T-helper 17 cell (primary cell): ENCODE measurements around the gene LARP1B. TPM values are rescaled to one million over a fixed set of nuclear protein-coding genes. Genes with fewer than 3 reads are reported as not detected.
"Not testable (repeated sequence)": the region's sequence is repeated elsewhere in the genome, so short reads cannot be mapped to it uniquely, and the experiment has no call there.

Experiments
- ATAC-seq: fragments of 150-1000 bp; cut with Tn5 transposase; 2 replicates; pipeline ENCODE4 v1.10.0; 2021; ENCODE audit warnings: mild to moderate bottlenecking, moderate library complexity
- DNase-seq, 3 donors: peaks; one replicate each; pipeline versions ENCODE4 v3.0.0 to v3.0.0-alpha.2; 2020 to 2021
- H3K9me3 ChIP-seq: one replicate; pipeline ENCODE4 v1.7.0; 2013; ENCODE audit warnings: low read length, mild to moderate bottlenecking; ENCODE audit not compliant: control insufficient read depth, poor library complexity, severe bottlenecking
- H3K27ac Mint-ChIP-seq: one replicate; pipeline ENCODE4 v1.8.0; 2022; ENCODE audit warnings: mild to moderate bottlenecking, moderate library complexity, mixed read lengths
- H3K27me3 Mint-ChIP-seq: one replicate; pipeline ENCODE4 v1.8.0; 2022; ENCODE audit warnings: mixed read lengths
- H3K36me3 Mint-ChIP-seq: one replicate; pipeline ENCODE4 v1.8.0; 2022; ENCODE audit warnings: low read depth, mixed read lengths
- H3K4me1 Mint-ChIP-seq: one replicate; pipeline ENCODE4 v1.8.0; 2022; ENCODE audit warnings: mild to moderate bottlenecking, mixed read lengths
- H3K4me3 Mint-ChIP-seq: one replicate; pipeline ENCODE4 v1.8.0; 2022; ENCODE audit warnings: mild to moderate bottlenecking, moderate library complexity, mixed read lengths
- total RNA-seq, 4 donors: library from RNA in 2 of 4; stranded (reverse) in 2 of 4; gene quantifications; one replicate each; pipeline ENCODE4 v1.2.3 and lab custom pipeline; 2022 to 2026

Gene LARP1B
- total RNA-seq, 2 donors from 2014 or later: 11.1 to 13.4 TPM

DNA sequence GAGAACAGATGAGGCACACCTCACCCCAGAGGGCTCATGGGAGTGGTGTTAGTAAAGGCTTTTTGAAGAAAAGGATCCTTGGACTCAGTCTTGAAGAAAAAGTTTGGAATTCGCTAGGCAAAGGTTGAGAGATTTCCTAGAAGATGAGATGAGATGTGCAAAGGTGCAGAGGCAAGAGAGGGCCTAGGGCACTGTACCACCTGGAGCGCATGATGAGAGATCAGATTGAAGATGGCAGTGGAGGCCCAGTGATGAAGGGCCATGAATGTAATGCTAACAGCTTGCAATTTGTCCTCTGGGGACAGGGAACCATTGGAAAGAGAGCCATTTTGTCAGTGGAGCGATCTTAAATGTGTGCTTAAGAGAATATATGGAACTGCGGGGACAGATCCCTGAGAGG is 181.5 kb downstream of the LARP1B start:
- no peak overlapping the region for H3K27ac Mint-ChIP-seq
- no peak for ATAC-seq
- H3K27me3 Mint-ChIP-seq: peaks cover 42% of the 10 kb centered on the region
- H3K36me3 Mint-ChIP-seq: peaks cover 2% of the 10 kb centered on the region
- H3K4me3 Mint-ChIP-seq: no peak overlapping the region
- no peak for DNase-seq
- no peaks in the 10 kb centered on the region for H3K4me1 Mint-ChIP-seq
- H3K9me3 ChIP-seq: no peaks in the 10 kb centered on the region

DNA sequence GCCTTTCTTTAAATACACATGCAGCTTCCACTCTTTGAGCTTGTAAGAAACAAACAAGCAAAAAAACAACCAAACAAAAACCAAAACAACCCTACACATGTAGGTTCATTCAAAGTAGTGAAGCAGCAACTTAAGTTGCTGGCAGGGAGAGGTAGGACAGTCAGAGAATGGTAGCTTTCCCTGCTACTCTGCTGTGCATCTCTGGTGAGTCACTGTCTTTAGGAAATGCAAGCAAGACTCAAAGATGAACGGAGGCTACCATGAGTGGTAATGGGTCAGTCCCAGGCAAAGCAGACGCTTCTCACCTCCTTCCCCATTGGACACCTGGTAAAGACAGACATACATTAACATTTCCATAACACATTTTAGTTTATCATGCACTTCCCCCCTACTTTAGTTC is 183.3 kb downstream of the LARP1B start:
- ATAC-seq (no peak), DNase-seq (no peak)
- H3K27ac Mint-ChIP-seq: no peak overlapping the region
- peaks cover 2% of the 10 kb centered on the region for H3K36me3 Mint-ChIP-seq
- no peaks in the 10 kb centered on the region for H3K9me3 ChIP-seq
- no peaks in the 10 kb centered on the region for H3K4me1 Mint-ChIP-seq
- peaks cover 31% of the 10 kb centered on the region for H3K27me3 Mint-ChIP-seq
- no peak overlapping the region for H3K4me3 Mint-ChIP-seq

DNA sequence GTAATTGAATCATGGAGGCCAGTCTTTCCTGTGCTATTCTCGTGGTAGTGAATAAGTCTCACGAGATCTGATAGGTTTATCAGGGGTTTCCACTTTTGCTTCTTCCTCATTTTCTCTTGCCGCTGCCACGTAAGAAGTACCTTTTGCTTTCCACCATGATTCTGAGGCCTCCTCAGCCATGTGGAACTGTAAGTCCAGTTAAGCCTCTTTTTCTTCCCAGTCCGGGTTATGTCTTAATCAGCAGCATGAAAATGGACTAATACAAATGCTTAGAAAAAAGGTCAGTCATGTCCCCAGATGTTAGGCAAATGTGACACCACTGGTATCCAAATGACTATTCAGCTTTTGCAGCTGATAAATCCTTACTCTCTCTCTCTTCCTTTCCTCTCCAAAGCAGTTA is 184.3 kb downstream of the LARP1B start:
- H3K4me3 Mint-ChIP-seq, ATAC-seq, H3K9me3 ChIP-seq, H3K27ac Mint-ChIP-seq, H3K36me3 Mint-ChIP-seq, DNase-seq, H3K4me1 Mint-ChIP-seq: not testable (repeated sequence)
- H3K27me3 Mint-ChIP-seq: peaks cover 22% of the 10 kb centered on the region

DNA sequence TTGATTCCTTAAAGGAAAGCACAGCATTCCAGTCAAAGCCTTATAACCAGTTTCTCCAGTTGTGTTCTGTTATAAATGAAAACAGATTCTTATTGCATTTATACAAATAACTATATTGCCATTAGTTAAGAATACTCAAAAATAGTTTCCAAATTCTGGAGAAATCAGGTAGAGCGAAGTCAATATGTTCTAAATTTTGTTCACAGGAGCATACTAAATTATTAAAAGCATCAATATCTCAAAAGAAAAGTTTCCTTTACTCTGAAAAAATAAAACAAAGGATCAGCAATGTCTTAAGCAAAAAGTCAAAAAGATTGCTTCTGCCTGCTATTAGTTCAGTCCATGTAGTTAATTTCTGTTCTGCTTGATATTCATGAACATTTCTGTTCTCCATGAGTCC is 186.8 kb downstream of the LARP1B start:
- H3K9me3 ChIP-seq: peaks cover 3% of the 10 kb centered on the region
- H3K4me3 Mint-ChIP-seq: no peak overlapping the region
- H3K27ac Mint-ChIP-seq: no peak overlapping the region
- peaks cover 19% of the 10 kb centered on the region for H3K27me3 Mint-ChIP-seq
- H3K36me3 Mint-ChIP-seq: no peaks in the 10 kb centered on the region
- H3K4me1 Mint-ChIP-seq: no peaks in the 10 kb centered on the region
- no peak for DNase-seq
- ATAC-seq: no peak

DNA sequence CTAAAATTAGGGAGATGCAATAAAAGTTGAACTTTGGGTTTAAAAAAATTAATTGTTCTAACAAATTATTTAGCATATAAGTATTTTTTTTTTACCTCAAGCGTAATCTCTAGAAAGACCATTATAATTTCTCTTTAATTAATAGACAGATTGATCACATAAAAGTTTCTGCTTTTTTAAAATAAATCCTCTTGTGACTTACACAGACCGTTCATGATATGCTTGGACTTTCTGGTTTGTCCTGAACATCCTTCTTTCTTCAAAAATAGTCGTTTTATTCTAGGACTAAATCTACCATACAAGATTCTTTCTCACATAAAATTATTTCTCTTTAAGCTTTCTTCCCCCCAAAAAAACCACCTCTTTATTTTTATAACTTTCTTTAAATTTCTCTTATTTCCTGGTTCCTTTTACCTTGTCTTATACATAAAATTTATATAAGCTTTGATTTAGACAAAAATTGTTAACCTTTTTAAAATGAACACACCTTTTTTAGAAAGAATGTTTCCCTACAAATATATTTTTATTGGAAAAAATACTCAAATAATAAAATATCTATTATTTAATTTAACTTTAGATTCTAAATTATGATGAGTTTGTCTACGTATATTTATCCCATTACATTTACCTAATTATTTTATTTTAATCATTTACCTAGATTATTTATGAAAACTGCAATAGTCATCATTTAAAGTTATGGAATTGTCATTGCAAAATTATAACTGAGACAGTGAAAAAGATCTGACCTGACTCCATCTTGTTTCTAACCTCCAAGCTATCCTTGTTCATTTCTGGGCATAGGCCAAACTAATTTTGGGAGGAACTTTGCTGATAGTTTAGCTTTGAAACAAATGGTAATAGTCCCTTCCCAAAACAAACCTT is 188.9 kb downstream of the LARP1B start:
- Mint-ChIP-seq H3K4me3 (no peak overlapping the region), H3K27me3 (peaks cover 25% of the 10 kb centered on the region), H3K27ac (no peak overlapping the region), H3K4me1 (peaks cover 2% of the 10 kb centered on the region), H3K36me3 (no peaks in the 10 kb centered on the region)
- ATAC-seq (no peak), DNase-seq (no peak)
- H3K9me3 ChIP-seq: peaks cover 3% of the 10 kb centered on the region

DNA sequence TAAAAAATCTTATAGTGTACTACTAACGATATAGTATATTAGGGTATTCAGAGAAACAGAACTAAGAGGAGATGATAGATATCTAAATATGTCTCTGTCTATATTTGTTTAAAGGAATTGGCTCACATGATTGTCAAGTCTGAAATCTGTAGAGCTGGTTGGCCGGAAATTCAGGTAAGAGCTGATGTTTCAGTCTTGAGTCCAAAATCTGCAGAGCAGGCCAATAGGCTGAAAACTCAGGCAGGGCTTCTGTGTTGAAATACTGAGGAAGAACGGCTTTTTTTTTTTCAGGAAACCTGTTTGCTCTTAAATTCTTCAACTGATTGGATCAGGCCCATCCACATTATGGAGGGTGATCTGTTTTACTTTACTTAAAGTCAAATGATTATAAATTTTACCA is 194.8 kb downstream of the LARP1B start:
- Mint-ChIP-seq H3K27ac (no peak overlapping the region), H3K36me3 (peaks cover 3% of the 10 kb centered on the region), H3K27me3 (peaks cover 47% of the 10 kb centered on the region), H3K4me1 (peaks cover 5% of the 10 kb centered on the region), H3K4me3 (no peak overlapping the region)
- ATAC-seq: no peak
- H3K9me3 ChIP-seq: no peaks in the 10 kb centered on the region
- DNase-seq: no peak

DNA sequence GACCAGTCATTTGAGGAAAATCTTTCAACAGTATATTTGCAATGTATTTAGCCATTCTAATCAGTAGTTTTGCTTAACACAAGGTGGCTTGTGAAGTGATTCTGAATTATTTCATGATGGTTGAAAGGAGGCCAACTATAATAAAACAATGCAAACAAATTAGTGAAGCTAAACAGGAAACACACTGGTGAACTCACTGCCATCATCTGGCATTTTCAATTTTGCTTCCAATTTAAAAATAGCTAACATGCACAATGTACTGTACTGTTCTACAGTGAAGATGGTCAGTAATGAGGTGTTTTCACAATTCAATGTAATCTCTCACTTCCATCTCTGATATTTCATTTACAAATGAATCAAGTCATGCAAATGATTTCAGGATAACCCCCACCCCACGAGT is 195.4 kb downstream of the LARP1B start:
- no peak for ATAC-seq
- H3K4me1 Mint-ChIP-seq: peaks cover 5% of the 10 kb centered on the region
- H3K27ac Mint-ChIP-seq: no peak overlapping the region

DNA sequence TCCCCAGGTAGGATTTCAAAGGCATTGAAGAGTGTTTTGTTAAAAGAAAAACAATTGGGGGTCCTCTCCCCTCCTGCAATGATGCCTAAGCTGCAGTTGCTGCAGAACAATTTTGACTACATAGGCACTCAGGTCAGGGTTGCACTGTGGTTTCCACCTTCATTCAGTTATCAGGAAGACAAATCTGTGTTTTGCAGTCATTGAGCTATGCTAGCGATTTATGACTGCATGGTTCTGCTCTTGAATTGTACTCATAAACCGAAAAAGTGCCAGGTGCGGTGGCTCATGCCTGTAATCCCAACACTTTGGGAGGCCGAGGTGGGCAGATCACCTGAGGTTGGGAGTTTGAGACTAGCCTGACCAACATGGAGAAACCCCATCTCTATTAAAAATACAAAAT is 197.1 kb downstream of the LARP1B start:
- not testable (repeated sequence) for H3K4me1 Mint-ChIP-seq, H3K27ac Mint-ChIP-seq, H3K36me3 Mint-ChIP-seq, ATAC-seq, H3K4me3 Mint-ChIP-seq, H3K9me3 ChIP-seq, DNase-seq
- H3K27me3 Mint-ChIP-seq: peaks cover 38% of the 10 kb centered on the region

More for the DNA sequence above, 195.4 kb downstream of the LARP1B start:
- Mint-ChIP-seq H3K4me3 (no peak overlapping the region), H3K36me3 (peaks cover 6% of the 10 kb centered on the region), H3K27me3 (peaks cover 47% of the 10 kb centered on the region)
- H3K9me3 ChIP-seq: no peaks in the 10 kb centered on the region
- DNase-seq: no peak

DNA sequence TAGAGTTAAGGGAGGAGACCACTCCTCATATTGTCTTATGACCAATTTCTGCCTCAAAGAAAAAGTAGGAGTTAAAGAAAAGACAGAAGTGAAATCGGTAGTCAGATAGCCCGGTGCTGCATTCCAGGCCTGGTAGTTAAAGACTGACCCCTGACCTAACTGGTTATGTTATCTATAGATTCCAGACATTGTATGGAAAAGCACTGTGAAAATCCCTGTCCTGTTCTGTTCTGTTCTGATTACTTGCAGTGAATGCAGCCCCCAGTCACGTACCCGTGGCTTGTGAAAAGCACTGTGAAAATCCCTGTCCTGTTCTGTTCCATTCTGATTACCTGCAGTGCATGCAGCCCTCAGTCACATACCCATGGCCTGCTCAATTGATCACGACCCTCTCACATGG is 198.8 kb downstream of the LARP1B start:
- H3K36me3 Mint-ChIP-seq, H3K4me3 Mint-ChIP-seq, H3K9me3 ChIP-seq, H3K4me1 Mint-ChIP-seq, ATAC-seq, DNase-seq, H3K27ac Mint-ChIP-seq: not testable (repeated sequence)
- H3K27me3 Mint-ChIP-seq: peaks cover 23% of the 10 kb centered on the region

Other genes with a start within 250 kb of the LARP1B start
- gene PLK4, start 180.4 kb upstream of the LARP1B start, total RNA-seq: 1 to 10 TPM; 2.8 to 6.1 TPM
- 10 to 100 TPM; 22.5 to 27.8 TPM for gene MFSD8, start 96.1 kb upstream of the LARP1B start, total RNA-seq
- gene ABHD18, start 95.9 kb upstream of the LARP1B start, total RNA-seq: 10 to 100 TPM; 20.3 to 22.5 TPM
- gene PGRMC2, start 226.5 kb downstream of the LARP1B start, total RNA-seq: 10 to 100 TPM; 32.4 to 39.3 TPM